ENCODE data around the gene AOAH. TPM values are rescaled to one million over a fixed set of nuclear protein-coding genes. Genes with fewer than 3 reads are reported as not detected.

AOAH gene
- total and polyA plus RNA-seq, 9 of the 15 experiments (the other 6 are each of a cell fraction or from before 2014, with no cell fraction given) = not detected

- TF ChIP-seq REST (IDR thresholded peaks at IDR 0.05; ENCODE audit: borderline replicate concordance) = peak; percentile 75
- TF ChIP-seq REST (CRISPR knock-in tag; IDR thresholded peaks at IDR 0.05; ENCODE audit: low read depth) = no peak
- no peak for TF ChIP-seq PBX2 (CRISPR knock-in tag; IDR thresholded peaks at IDR 0.05; ENCODE audit: low read depth)
- TF ChIP-seq PBX2 (tag; conservative IDR thresholded peaks at IDR 0.05; ENCODE audit: low read depth) = peak; percentile 79
- peak; percentile 68 for TF ChIP-seq MEIS2 (IDR thresholded peaks at IDR 0.05; ENCODE audit: partially characterized antibody)
- peak; percentile 77 to 92 for TF ChIP-seq RAD21 (CRISPR knock-in tag; conservative IDR thresholded peaks at IDR 0.05 in 1 of 2, IDR thresholded peaks at IDR 0.05 in 1 of 2)
These were observed 236.4 kb downstream of the AOAH start (continued) for GRCh38 chr7:36487756-36488336.
